Skeletal muscle satellite cell (primary cell): ENCODE measurements around the gene TEKT2.
A peak's percentile ranks its signal among the peaks of the same experiment; 100 is the strongest.

ENCODE experiments used
- H3K27me3 ChIP-seq: 2 replicates; pipeline ENCODE4 v1.7.0; 2013; ENCODE audit warnings: low read length; ENCODE audit not compliant: control insufficient read depth, insufficient read depth
- H3K36me3 ChIP-seq: 2 replicates; pipeline ENCODE4 v1.7.0; 2013; ENCODE audit warnings: mild to moderate bottlenecking, control low read depth, low read length; ENCODE audit not compliant: insufficient read depth
- H3K4me1 ChIP-seq: 2 replicates; pipeline ENCODE4 v1.7.0; 2013; ENCODE audit warnings: low read length; ENCODE audit not compliant: control insufficient read depth, insufficient read depth
- H3K4me2 ChIP-seq: 2 replicates; pipeline ENCODE4 v1.7.0; 2013; ENCODE audit warnings: mild to moderate bottlenecking, low read length
- H3K4me3 ChIP-seq: 2 replicates; pipeline ENCODE4 v1.7.0; 2013; ENCODE audit warnings: low read length
- H3K9ac ChIP-seq: 2 replicates; pipeline ENCODE4 v1.7.0; 2013; ENCODE audit warnings: mild to moderate bottlenecking, low read depth, low read length, moderate library complexity
- H3K9me3 ChIP-seq: replicated peaks from 2 replicates; pipeline ENCODE4 v1.7.0; 2013; ENCODE audit warnings: mild to moderate bottlenecking, control low read depth, low read length

The TEKT2 gene

GRCh38 chr1:36135796-36136195 lies 51.9 kb downstream of the TEKT2 start:
- no peak overlapping the region for H3K4me3 ChIP-seq
- peaks cover 37% of the 10 kb centered on the region for H3K36me3 ChIP-seq
- peak overlapping the region; percentile 30 for H3K9ac ChIP-seq
- no peak overlapping the region for H3K4me2 ChIP-seq
- H3K9me3 ChIP-seq = no peaks in the 10 kb centered on the region
- H3K27me3 ChIP-seq = no peaks in the 10 kb centered on the region
- H3K4me1 ChIP-seq = peaks cover 59% of the 10 kb centered on the region

- Histone ChIP-seq H3K27me3 (no peaks in the 10 kb centered on the region), H3K36me3 (peaks cover 37% of the 10 kb centered on the region), H3K9me3 (no peaks in the 10 kb centered on the region), H3K4me2 (peak overlapping the region; percentile 40), H3K4me1 (peaks cover 64% of the 10 kb centered on the region), H3K4me3 (no peak overlapping the region), H3K9ac (peak overlapping the region; percentile 37)
Observed at GRCh38 chr1:36136535-36136934, 52.6 kb downstream of the TEKT2 start.

GRCh38 chr1:36137226-36137625 lies 53.3 kb downstream of the TEKT2 start:
- Histone ChIP-seq H3K4me3 (no peak overlapping the region), H3K27me3 (no peaks in the 10 kb centered on the region), H3K4me1 (peaks cover 64% of the 10 kb centered on the region), H3K9ac (peak overlapping the region; percentile 37), H3K4me2 (no peak overlapping the region), H3K9me3 (no peaks in the 10 kb centered on the region), H3K36me3 (peaks cover 37% of the 10 kb centered on the region)

- Histone ChIP-seq H3K4me2 (no peak overlapping the region), H3K4me3 (no peak overlapping the region), H3K27me3 (no peaks in the 10 kb centered on the region), H3K36me3 (peaks cover 37% of the 10 kb centered on the region), H3K4me1 (peaks cover 64% of the 10 kb centered on the region), H3K9ac (no peak overlapping the region), H3K9me3 (no peaks in the 10 kb centered on the region)
Observed at GRCh38 chr1:36137776-36138175, 53.9 kb downstream of the TEKT2 start.
